HS-27A (cell line): Measurements from ENCODE around the gene PAM.

ENCODE experiments used
- DNase-seq: peaks from one replicate; pipeline ENCODE4 v3.0.0-alpha.2; 2012; ENCODE audit warnings: low read depth, missing footprints

The PAM gene

GRCh38 chr5:102754767-102755431, at the start of gene PAM:
TSS of gene PAM (plus strand) at chr5:102755305. CDS start at chr5:102866196, 110,891 bp downstream.
- no peak for DNase-seq

DNA sequence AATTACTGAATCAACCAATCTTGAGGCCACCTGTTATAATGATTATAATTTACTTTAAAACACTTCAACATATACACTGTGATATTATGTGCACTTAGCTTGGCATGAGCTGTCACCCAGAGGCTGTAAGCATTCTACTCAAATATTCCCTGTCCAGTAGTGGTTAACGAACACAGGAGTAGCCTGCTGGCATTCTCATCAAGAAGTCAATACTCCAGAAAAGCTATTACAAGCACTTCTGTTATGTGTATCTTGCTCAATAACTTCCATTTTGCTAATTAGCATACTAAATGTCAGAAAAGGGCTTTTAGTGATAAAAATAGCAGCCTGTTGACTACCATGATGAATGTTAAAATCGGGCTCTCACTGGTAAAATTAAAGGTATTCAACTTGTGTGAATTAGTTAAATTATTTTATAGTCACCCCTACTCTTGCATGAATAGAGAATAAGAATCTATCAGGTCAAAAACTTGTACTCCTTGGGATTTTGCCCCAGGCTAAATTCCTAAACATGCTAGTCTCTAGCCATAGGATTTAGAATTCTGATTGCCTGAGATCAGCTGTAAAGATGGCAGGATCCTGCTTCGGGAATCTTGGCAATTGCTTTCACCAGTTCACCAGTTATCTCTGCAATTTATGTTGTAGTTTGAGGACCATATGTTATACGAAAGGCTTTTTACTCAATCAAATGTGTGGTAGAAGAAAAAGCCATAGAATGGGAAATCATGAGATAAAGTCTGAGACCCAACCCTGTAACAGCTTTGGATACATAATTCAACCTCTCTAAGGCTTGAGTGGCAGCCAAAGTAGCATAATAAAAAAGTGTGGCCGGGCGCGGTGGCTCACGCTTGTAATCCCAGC, 43.4 kb upstream of the PAM start:
- no peak for DNase-seq

GRCh38 chr5:102713278-102713677, 41.8 kb upstream of the PAM start:
- DNase-seq: no peak

- DNase-seq: no peak
Observed at GRCh38 chr5:102713682-102714231, 41.3 kb upstream of the PAM start.

DNA sequence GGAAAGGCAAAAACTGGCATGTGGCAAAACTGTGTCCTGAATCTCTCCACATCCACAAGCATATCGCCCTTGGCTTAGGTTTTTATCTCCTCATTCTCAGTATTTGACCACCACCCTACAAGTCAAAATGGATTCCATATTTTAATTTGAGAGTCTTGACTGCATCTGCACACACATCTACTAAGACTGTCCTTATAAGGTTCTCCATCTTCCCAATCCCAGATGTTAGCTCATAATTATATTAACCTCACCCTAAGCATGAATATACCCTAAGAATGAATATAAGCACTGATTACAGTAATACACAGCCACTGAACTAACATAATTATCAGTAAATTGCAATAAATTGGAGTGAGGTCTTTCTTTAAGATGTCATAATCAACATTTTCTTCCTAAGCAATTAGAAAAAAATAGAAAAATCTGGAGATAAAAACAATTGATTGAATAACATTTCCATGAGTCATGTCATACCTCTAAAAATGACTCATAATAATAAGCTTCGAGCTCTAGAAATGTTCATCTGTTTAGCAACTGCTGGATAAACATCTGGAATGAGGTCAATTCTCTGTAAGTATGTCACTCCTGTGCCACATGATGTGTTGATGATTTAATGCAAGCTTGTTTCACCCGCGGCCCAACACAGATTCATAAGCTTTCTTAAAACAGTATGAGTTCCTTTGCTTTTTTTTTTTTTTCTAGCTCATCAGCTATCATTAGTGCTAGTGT, 39.9 kb upstream of the PAM start:
- DNase-seq: no peak

GRCh38 chr5:102716017-102716416, 39.1 kb upstream of the PAM start:
- no peak for DNase-seq

GRCh38 chr5:102718819-102719218, 36.3 kb upstream of the PAM start:
- no peak for DNase-seq

DNA sequence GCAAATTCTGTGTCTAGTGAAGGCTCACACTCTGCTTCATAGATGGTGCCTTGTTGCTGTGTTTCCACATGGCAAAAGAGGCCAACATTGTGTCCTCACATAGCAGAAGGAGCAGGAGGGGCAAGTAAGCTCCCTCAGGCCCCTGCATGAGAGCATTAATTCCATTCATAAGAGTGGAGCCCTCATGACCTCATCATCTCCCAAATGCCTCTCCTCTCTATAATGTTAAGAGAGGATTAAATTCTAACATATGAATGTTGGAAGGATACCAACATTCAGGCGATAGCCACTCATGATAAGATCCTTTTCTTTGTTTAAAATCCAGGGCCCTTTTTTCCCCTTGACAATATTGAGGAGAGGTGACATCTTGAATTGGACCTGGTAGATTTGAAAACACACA, 35.2 kb upstream of the PAM start:
- no peak for DNase-seq

GRCh38 chr5:102720969-102721368, 34.1 kb upstream of the PAM start:
- no peak for DNase-seq

GRCh38 chr5:102722931-102723330, 32.2 kb upstream of the PAM start:
- DNase-seq: no peak

DNA sequence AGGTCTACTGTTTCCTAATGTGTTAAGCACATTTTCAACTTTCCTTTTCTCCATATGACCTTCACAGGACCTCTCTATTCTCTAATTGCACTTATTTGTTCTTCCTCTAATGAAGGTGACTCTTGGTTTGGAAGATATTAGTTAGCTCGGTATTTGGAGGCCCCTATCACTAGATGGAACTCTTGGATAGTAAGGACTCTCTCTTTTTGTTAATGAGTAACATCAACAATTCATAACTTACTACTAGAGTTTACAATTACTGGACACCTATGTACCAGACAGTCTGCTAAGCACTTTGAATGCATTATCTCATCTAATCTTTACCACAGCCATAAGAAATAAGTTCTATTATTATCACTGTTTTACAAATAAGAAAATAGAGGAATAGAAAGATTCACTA, 23.4 kb upstream of the PAM start:
- no peak for DNase-seq

- DNase-seq: no peak
Observed at GRCh38 chr5:102733534-102733933, 21.6 kb upstream of the PAM start.

- DNase-seq: no peak
Observed at GRCh38 chr5:102737161-102737560, 17.9 kb upstream of the PAM start.

- DNase-seq: no peak
Observed at GRCh38 chr5:102737805-102738469, 17.2 kb upstream of the PAM start.

- no peak for DNase-seq
Observed at GRCh38 chr5:102740515-102740914, 14.6 kb upstream of the PAM start.

- no peak for DNase-seq
Observed at GRCh38 chr5:102742215-102742614, 12.9 kb upstream of the PAM start.

DNA sequence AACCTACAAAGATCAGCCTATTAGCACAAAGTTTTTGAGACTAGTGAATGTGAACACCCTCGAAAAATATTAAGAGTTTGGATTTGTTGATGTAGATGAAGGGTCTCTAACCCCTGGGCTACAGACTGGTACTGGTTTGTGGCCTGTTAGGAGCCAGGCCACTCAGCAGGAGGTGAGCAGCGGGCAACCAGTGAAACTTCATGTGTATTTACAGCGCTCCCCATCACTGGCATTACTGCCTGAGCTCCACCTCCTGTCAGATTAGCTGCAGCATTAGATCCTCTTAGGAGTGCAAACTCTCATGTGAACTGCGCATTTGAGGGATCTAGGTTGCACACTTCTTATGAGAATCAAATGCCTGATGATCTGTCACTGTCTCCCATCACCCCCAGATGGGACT, 11.2 kb upstream of the PAM start:
- DNase-seq: no peak

- no peak for DNase-seq
Observed at GRCh38 chr5:102747386-102748166, 7.5 kb upstream of the PAM start.

- no peak for DNase-seq
Observed at GRCh38 chr5:102749416-102750030, 5.6 kb upstream of the PAM start.

DNA sequence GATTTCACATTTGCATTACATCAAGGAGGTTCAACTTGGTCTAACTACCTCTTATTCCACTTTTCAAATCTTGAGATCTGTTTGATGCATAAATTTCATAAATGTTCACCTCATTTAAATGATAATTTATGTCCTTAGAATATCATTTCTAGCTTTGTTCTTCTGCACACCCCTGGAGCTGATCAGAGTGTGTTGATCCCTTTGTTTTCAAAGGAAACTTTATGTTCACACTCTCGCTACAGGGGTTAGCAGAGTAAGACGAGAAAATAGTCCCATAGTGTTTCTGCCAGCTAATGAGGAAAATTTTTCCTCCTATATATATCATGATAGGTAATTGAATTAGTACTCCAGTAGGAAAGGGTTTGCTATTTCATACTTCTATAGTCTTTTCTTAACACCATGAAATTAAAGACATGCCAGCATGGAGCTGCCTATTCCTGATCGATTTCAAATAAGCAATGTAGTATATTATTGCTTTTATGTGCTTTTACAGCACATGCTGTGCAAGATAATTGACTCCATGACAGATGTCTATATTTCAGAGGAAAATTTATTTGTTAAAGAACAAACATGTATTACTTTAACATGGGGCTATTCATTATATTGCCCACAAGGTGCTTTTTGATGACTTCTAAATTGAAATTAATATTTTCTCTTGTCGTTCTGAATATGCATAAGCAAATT, 4.8 kb upstream of the PAM start:
- no peak for DNase-seq
